Measurements from ENCODE around the gene STK10. TPM values are rescaled to one million over a fixed set of nuclear protein-coding genes. Genes with fewer than 3 reads are reported as not detected.
A peak's percentile ranks its signal among the peaks of the same experiment; 100 is the strongest.

STK10 gene
- total RNA-seq, 2 donors from 2014 or later = 9.1 to 9.9 TPM

- Histone ChIP-seq H3K4me1 (peaks cover 39% of the 10 kb centered on the region), H3K4me3 (no peak overlapping the region), H3K36me3 (replicated peaks in 1 of 2; ENCODE audit: insufficient read depth in 1 of 2, low read depth in 2 of 2) (no peaks in the 10 kb centered on the region), H3K27ac (peak overlapping the region in 2 of 4 donors; percentile 56 to 74), H3K9me3 (no peaks in the 10 kb centered on the region), H3K27me3 (no peaks in the 10 kb centered on the region)
- TF ChIP-seq POLR2A (IDR thresholded peaks at IDR 0.05) = no peak
- TF ChIP-seq, protein P1, sequence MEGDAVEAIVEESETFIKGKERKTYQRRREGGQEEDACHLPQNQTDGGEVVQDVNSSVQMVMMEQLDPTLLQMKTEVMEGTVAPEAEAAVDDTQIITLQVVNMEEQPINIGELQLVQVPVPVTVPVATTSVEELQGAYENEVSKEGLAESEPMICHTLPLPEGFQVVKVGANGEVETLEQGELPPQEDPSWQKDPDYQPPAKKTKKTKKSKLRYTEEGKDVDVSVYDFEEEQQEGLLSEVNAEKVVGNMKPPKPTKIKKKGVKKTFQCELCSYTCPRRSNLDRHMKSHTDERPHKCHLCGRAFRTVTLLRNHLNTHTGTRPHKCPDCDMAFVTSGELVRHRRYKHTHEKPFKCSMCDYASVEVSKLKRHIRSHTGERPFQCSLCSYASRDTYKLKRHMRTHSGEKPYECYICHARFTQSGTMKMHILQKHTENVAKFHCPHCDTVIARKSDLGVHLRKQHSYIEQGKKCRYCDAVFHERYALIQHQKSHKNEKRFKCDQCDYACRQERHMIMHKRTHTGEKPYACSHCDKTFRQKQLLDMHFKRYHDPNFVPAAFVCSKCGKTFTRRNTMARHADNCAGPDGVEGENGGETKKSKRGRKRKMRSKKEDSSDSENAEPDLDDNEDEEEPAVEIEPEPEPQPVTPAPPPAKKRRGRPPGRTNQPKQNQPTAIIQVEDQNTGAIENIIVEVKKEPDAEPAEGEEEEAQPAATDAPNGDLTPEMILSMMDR (IDR thresholded peaks at IDR 0.05) = no peak
- WGBS, 2 donors = 69 to 70% methylated on average over 14 of the region's 14 CpGs
- DNase-seq = no peak
- intact Hi-C loops (cut with DNase I) = no loop called here
- no peak for ATAC-seq
These were observed 77.7 kb downstream of the STK10 start for GRCh38 chr5:172110260-172110815.

- TF ChIP-seq, protein P1 (IDR thresholded peaks at IDR 0.05) = no peak
- TF ChIP-seq POLR2A (IDR thresholded peaks at IDR 0.05) = no peak
- DNase-seq (no peak), ATAC-seq (no peak)
- H3K27me3 ChIP-seq = no peaks in the 10 kb centered on the region
- no peaks in the 10 kb centered on the region for H3K9me3 ChIP-seq
- H3K36me3 ChIP-seq (replicated peaks in 1 of 2; ENCODE audit: insufficient read depth in 1 of 2, low read depth in 2 of 2) = no peaks in the 10 kb centered on the region
- no peak overlapping the region for H3K27ac ChIP-seq
- no peak overlapping the region for H3K4me3 ChIP-seq
- H3K4me1 ChIP-seq = peaks cover 40% of the 10 kb centered on the region
- intact Hi-C loops (cut with DNase I) = loop anchor here (5.0 kb wide), 1 partner anchor 183 kb away; no protein-coding TSS in a partner anchor
- WGBS, 2 donors = 69 to 83% methylated on average over 8 of the region's 8 CpGs
These were observed 78.3 kb downstream of the STK10 start for GRCh38 chr5:172109749-172110148.

GRCh38 chr5:172107571-172107970 is 80.5 kb downstream of the STK10 start:
- TF ChIP-seq POLR2A (IDR thresholded peaks at IDR 0.05) = no peak
- TF ChIP-seq, protein P1 (IDR thresholded peaks at IDR 0.05) = no peak
- Histone ChIP-seq H3K4me3 (no peak overlapping the region), H3K27me3 (no peaks in the 10 kb centered on the region), H3K36me3 (replicated peaks in 1 of 2; ENCODE audit: insufficient read depth in 1 of 2, low read depth in 2 of 2) (no peaks in the 10 kb centered on the region), H3K4me1 (peaks cover 43% of the 10 kb centered on the region), H3K9me3 (no peaks in the 10 kb centered on the region), H3K27ac (no peak overlapping the region)
- WGBS, 2 donors = 9 to 42% methylated on average over 8 to 13 of the region's 13 CpGs
- ATAC-seq = no peak
- DNase-seq = no peak
- intact Hi-C loops (cut with DNase I) = loop anchor here (2.0 to 5.0 kb wide), 2 partner anchors 79 to 185 kb away; no protein-coding TSS in a partner anchor

DNA sequence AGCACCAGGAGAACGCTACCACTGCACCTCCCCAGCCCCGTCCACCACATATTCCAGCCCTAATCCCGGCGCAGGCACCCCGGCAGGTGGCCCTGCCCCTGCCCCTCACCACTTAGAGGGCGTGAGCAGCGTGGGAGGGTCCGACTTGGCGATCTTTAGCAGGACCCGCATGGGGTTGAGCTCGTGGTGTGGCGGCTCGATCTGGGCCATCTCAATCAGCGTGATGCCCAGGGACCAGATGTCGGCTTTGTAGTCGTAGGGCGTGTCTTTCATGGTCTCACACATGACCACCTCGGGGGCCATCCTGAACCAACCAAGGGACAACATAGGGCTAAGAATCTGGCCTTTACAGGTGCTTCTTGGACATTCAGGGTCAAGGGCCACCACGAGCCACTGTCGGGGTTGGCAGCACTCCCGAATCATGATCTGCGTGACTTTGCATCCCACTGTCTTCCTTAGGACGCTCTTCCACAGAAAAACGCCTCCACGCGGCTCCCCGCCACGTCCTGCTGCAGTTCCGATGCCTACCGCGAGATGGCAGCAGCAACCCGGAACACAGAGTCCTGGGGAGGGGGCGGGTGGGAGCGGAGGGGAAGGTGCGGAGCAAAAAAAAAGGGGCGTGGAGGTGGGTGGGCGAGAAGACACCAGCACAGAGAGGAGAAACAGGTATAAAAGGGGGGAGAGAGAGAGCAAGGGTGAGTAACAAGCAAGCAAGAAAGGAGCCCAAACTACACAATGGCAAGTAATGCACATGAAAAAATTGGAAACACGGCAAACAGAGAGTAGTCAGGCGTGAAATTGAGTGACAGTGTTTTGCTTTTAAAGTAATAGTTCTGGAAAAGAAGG is 81.3 kb downstream of the STK10 start:
- Histone ChIP-seq H3K4me3 (no peak overlapping the region), H3K4me1 (peaks cover 36% of the 10 kb centered on the region), H3K27me3 (no peaks in the 10 kb centered on the region), H3K9me3 (no peaks in the 10 kb centered on the region), H3K36me3 (replicated peaks in 1 of 2; ENCODE audit: insufficient read depth in 1 of 2, low read depth in 2 of 2) (no peaks in the 10 kb centered on the region), H3K27ac (peak overlapping the region in 1 of 4 donors; percentile 38)
- peak; percentile 52 for ATAC-seq
- WGBS, 2 donors = 8 to 23% methylated on average over 19 to 39 of the region's 39 CpGs
- peak; percentile 30 to 71 (median 63) for DNase-seq
- TF ChIP-seq, protein P1 (IDR thresholded peaks at IDR 0.05) = peak; percentile 77 to 99 (median 90)
- no peak for TF ChIP-seq POLR2A (IDR thresholded peaks at IDR 0.05)
- intact Hi-C loops (cut with DNase I) = loop anchor here (2.0 to 5.0 kb wide), 2 partner anchors 80 to 186 kb away; no protein-coding TSS in a partner anchor

Data from body of pancreas (tissue), 4 donors.